ENCODE results near the gene TRIM9. TPM values are rescaled to one million over a fixed set of nuclear protein-coding genes. Genes with fewer than 3 reads are reported as not detected.

The TRIM9 gene
- total and polyA plus RNA-seq, 2 donors (not counting 3 experiments of a cell fraction or from before 2014, with no cell fraction given): not detected

GRCh38 chr14:51018521-51018920 is 76.4 kb downstream of the TRIM9 start:
- no TSS peak for BruUV-seq (replicated peaks)
- dilution Hi-C loops (cut with MboI; ENCODE audit: extremely low pct_ligation_motif_present, low sequenced_read_pairs): no loop called here

More at GRCh38 chr14:51018521-51018920, 76.4 kb downstream of the TRIM9 start:
- Histone ChIP-seq H3K4me2 (ENCODE audit: insufficient read depth, low read length) (no peak overlapping the region), H3K4me3 (replicated peaks in 1 of 3; ENCODE audit: insufficient read depth in 1 of 3, low read depth in 1 of 3, low read length in 3 of 3) (no peak overlapping the region), H4K20me1 (replicated peaks; ENCODE audit: control insufficient read depth, extremely low read depth, insufficient read depth, low read length) (no peaks in the 10 kb centered on the region), H2AFZ (ENCODE audit: low read depth, low read length) (no peak overlapping the region), H3K36me3 (ENCODE audit: control insufficient read depth in 2 of 2, extremely low read depth in 1 of 2, insufficient read depth in 2 of 2, low read length in 2 of 2) (no peaks in the 10 kb centered on the region), H3K27ac (ENCODE audit: insufficient read depth, low read depth, low read length) (no peak overlapping the region), H3K79me2 (ENCODE audit: control insufficient read depth, insufficient read depth, low read length) (no peaks in the 10 kb centered on the region), H3K27me3 (ENCODE audit: control insufficient read depth in 2 of 2, insufficient read depth in 2 of 2, low read length in 2 of 2) (peaks cover 12 to 13% of the 10 kb centered on the region in 2 experiments), H3K9ac (replicated peaks; ENCODE audit: extremely low read depth, insufficient read depth, low read length) (no peak overlapping the region), H3K9me1 (replicated peaks; ENCODE audit: control insufficient read depth, extremely low read depth, insufficient read depth, low read length) (no peaks in the 10 kb centered on the region), H3K4me1 (ENCODE audit: control insufficient read depth, extremely low read depth, insufficient read depth, low read length) (no peaks in the 10 kb centered on the region), H3K9me3 (replicated peaks; ENCODE audit: control insufficient read depth, insufficient read depth, low read length) (no peaks in the 10 kb centered on the region)
- CTCF ChIA-PET: no interaction called here
- no peak for TF ChIP-seq EZH2 (IDR thresholded peaks at IDR 0.05; ENCODE audit: borderline replicate concordance, low read depth, low read length, severe bottlenecking)
- no peak for TF ChIP-seq POLR2AphosphoS5 (IDR thresholded peaks at IDR 0.05; ENCODE audit: insufficient read depth, low read depth, low read length)
- TF ChIP-seq POLR2A (IDR thresholded peaks at IDR 0.05; ENCODE audit: low read depth, low read length): no peak
- TF ChIP-seq MYC (IDR thresholded peaks at IDR 0.05; ENCODE audit: low read depth, low read length): no peak
- TF ChIP-seq CTCF (IDR thresholded peaks at IDR 0.05; ENCODE audit: extremely low read depth in 1 of 2, insufficient read depth in 1 of 2, low read depth in 1 of 2, low read length in 2 of 2): no peak
- TF ChIP-seq JUN (IDR thresholded peaks at IDR 0.05; ENCODE audit: borderline replicate concordance, insufficient read depth, insufficient read length, low read depth): no peak
- TF ChIP-seq FOS (IDR thresholded peaks at IDR 0.05; ENCODE audit: borderline replicate concordance, insufficient read depth, low read length): no peak
- TF ChIP-seq GATA2 (IDR thresholded peaks at IDR 0.05; ENCODE audit: insufficient read depth, insufficient read length, low read depth, low read length): no peak
- no peak for TF ChIP-seq MAX (IDR thresholded peaks at IDR 0.05; ENCODE audit: insufficient read depth, insufficient read length)
- intact Hi-C loops (cut with micrococcal nuclease): no loop called here
- FAIRE-seq (no peak), DNase-seq (ENCODE audit: low read depth, low spot score) (no peak)
- POLR2A ChIA-PET: no interaction called here

All from endothelial cell of umbilical vein (primary cell).